MM.1S (cell line): ENCODE measurements around the gene PRR18.

Experiments
- DNase-seq: peaks from one replicate; pipeline ENCODE4 v3.0.0-alpha.2; 2015
- H2AFZ ChIP-seq: fragments of 300-600 bp; sonication (generic); 2 replicates; pipeline ENCODE4 v1.6.0; 2016; ENCODE audit warnings: antibody characterized with exemption, low read length
- H3F3A ChIP-seq: fragments of 300-600 bp; sonication (generic); 2 replicates; pipeline ENCODE4 v1.6.1; 2016; ENCODE audit warnings: mild to moderate bottlenecking, antibody characterized with exemption, low read length, moderate library complexity, mixed read lengths; ENCODE audit not compliant: insufficient read depth
- H3K27ac ChIP-seq: fragments of 300-600 bp; sonication (generic); 2 replicates; pipeline ENCODE4 v1.5.1; 2016; ENCODE audit warnings: mild to moderate bottlenecking, low read length
- H3K27me3 ChIP-seq: fragments of 300-600 bp; sonication (generic); replicated peaks from 2 replicates; pipeline ENCODE4 v1.6.0; 2016; ENCODE audit warnings: low read length; ENCODE audit not compliant: insufficient read depth
- H3K36me3 ChIP-seq: fragments of 300-600 bp; sonication (generic); replicated peaks from 2 replicates; pipeline ENCODE4 v1.6.1; 2016; ENCODE audit warnings: mild to moderate bottlenecking, low read length, mixed read lengths; ENCODE audit not compliant: insufficient read depth
- H3K4me1 ChIP-seq: fragments of 300-600 bp; sonication (generic); 2 replicates; pipeline ENCODE4 v1.6.1; 2016; ENCODE audit warnings: low read length, mixed read lengths
- H3K4me2 ChIP-seq: fragments of 300-600 bp; sonication (generic); 2 replicates; pipeline ENCODE4 v1.6.0; 2016; ENCODE audit warnings: low read depth, low read length
- H3K4me3 ChIP-seq: fragments of 300-600 bp; sonication (generic); 2 replicates; pipeline ENCODE4 v1.5.1; 2016; ENCODE audit warnings: low read length, mixed read lengths
- H3K79me2 ChIP-seq: fragments of 300-600 bp; sonication (generic); 2 replicates; pipeline ENCODE4 v1.6.1; 2016; ENCODE audit warnings: mixed run types, low read length, mixed read lengths
- H3K9ac ChIP-seq: fragments of 300-600 bp; sonication (generic); 2 replicates; pipeline ENCODE4 v1.6.1; 2016; ENCODE audit warnings: low read length, mixed read lengths
- H3K9me2 ChIP-seq: fragments of 300-600 bp; sonication (generic); replicated peaks from 2 replicates; pipeline ENCODE4 v1.6.1; 2016; ENCODE audit warnings: mild to moderate bottlenecking, low read length, mixed read lengths; ENCODE audit not compliant: insufficient read depth
- H3K9me3 ChIP-seq: fragments of 300-600 bp; sonication (generic); replicated peaks from 2 replicates; pipeline ENCODE4 v1.6.1; 2016; ENCODE audit warnings: mild to moderate bottlenecking, low read length, mixed read lengths; ENCODE audit not compliant: insufficient read depth
- H4K20me1 ChIP-seq: fragments of 300-600 bp; sonication (generic); 2 replicates; pipeline ENCODE4 v1.6.1; 2016; ENCODE audit warnings: mild to moderate bottlenecking, low read length, moderate library complexity, mixed read lengths; ENCODE audit not compliant: insufficient read depth
- EZH2 ChIP-seq: fragments of 300-600 bp; sonication (generic); optimal IDR thresholded peaks from 2 replicates; pipeline ENCODE3; 2017; ENCODE audit warnings: low read depth, mild to moderate bottlenecking, antibody characterized with exemption, low read length, mixed read lengths
- EZH2phosphoT487 ChIP-seq: fragments of 300-600 bp; sonication (generic); IDR thresholded peaks from 2 replicates; pipeline ENCODE4 v1.6.1; 2018; ENCODE audit warnings: antibody characterized with exemption, low read length
- TF ChIP-seq, protein P1 (sequence below): fragments of 300-600 bp; sonication (generic); IDR thresholded peaks from 2 replicates; pipeline ENCODE4 v1.5.1; 2016; ENCODE audit warnings: antibody characterized with exemption, low read length, mixed read lengths

PRR18 gene

GRCh38 chr6:166282394-166283032 is 25.7 kb downstream of the PRR18 start:
- Histone ChIP-seq H2AFZ (no peak overlapping the region), H3K4me1 (no peaks in the 10 kb centered on the region), H3K79me2 (no peaks in the 10 kb centered on the region), H3K9me2 (no peaks in the 10 kb centered on the region), H3K27ac (no peak overlapping the region), H4K20me1 (no peaks in the 10 kb centered on the region), H3K27me3 (no peaks in the 10 kb centered on the region), H3K4me3 (no peak overlapping the region), H3K9ac (no peak overlapping the region), H3F3A (no peaks in the 10 kb centered on the region), H3K9me3 (no peaks in the 10 kb centered on the region), H3K36me3 (no peaks in the 10 kb centered on the region), H3K4me2 (no peak overlapping the region)
- TF ChIP-seq, protein P1, sequence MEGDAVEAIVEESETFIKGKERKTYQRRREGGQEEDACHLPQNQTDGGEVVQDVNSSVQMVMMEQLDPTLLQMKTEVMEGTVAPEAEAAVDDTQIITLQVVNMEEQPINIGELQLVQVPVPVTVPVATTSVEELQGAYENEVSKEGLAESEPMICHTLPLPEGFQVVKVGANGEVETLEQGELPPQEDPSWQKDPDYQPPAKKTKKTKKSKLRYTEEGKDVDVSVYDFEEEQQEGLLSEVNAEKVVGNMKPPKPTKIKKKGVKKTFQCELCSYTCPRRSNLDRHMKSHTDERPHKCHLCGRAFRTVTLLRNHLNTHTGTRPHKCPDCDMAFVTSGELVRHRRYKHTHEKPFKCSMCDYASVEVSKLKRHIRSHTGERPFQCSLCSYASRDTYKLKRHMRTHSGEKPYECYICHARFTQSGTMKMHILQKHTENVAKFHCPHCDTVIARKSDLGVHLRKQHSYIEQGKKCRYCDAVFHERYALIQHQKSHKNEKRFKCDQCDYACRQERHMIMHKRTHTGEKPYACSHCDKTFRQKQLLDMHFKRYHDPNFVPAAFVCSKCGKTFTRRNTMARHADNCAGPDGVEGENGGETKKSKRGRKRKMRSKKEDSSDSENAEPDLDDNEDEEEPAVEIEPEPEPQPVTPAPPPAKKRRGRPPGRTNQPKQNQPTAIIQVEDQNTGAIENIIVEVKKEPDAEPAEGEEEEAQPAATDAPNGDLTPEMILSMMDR: no peak
- TF ChIP-seq EZH2phosphoT487 (no peak), EZH2 (no peak)
- no peak for DNase-seq

DNA sequence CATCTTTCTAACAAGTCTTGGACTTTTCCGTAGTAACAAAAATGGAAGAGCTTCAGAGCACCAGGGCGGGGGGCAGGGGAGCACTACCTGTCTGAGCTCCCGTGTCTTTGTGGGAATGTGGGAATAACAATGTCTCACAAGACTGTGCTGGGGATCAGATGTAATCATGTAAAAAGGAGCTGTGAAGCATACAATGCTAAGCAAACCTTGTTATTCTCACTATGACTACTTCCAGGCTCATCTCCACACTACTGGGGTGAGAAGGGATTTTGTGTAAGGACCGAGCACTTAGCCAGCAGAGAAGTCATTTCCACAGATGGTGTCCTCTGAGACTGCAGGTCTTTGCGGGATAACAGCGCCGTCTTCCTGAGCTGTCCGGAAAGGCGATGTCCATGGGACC is 27.1 kb downstream of the PRR18 start:
- Histone ChIP-seq H2AFZ (no peak overlapping the region), H3K4me1 (no peaks in the 10 kb centered on the region), H3F3A (no peaks in the 10 kb centered on the region), H3K4me2 (no peak overlapping the region), H3K27ac (no peak overlapping the region), H3K79me2 (no peaks in the 10 kb centered on the region), H4K20me1 (no peaks in the 10 kb centered on the region), H3K9me3 (no peaks in the 10 kb centered on the region), H3K9me2 (no peaks in the 10 kb centered on the region), H3K9ac (no peak overlapping the region), H3K36me3 (no peaks in the 10 kb centered on the region), H3K27me3 (no peaks in the 10 kb centered on the region), H3K4me3 (no peak overlapping the region)
- TF ChIP-seq EZH2phosphoT487 (no peak), EZH2 (no peak)
- TF ChIP-seq, protein P1: no peak
- DNase-seq: no peak

DNA sequence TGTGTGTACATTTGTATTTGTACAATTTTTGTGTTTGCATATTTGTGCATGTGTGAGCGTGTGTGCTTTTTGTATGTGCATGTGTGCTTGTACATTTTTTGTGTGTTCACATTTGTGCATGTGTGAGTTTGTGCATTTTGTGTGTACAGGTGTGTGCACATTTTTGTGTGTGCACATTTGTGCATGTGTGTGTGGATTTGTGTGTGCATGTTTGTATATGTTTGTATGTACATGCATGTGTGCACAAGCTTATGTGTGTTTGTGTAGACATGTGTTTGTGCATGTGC is 28.9 kb downstream of the PRR18 start:
- Histone ChIP-seq H3K36me3 (no peaks in the 10 kb centered on the region), H2AFZ (no peak overlapping the region), H3K9ac (no peak overlapping the region), H3K27me3 (no peaks in the 10 kb centered on the region), H3K9me3 (no peaks in the 10 kb centered on the region), H3K4me1 (no peaks in the 10 kb centered on the region), H3K27ac (no peak overlapping the region), H3K4me2 (no peak overlapping the region), H3K9me2 (no peaks in the 10 kb centered on the region), H3F3A (no peaks in the 10 kb centered on the region), H3K4me3 (no peak overlapping the region), H3K79me2 (no peaks in the 10 kb centered on the region), H4K20me1 (no peaks in the 10 kb centered on the region)
- DNase-seq: no peak
- no peak for TF ChIP-seq EZH2
- TF ChIP-seq, protein P1: no peak
